K562 (cell line): ENCODE data around the gene ARHGEF12. TPM values are rescaled to one million over a fixed set of nuclear protein-coding genes. Genes with fewer than 3 reads are reported as not detected.

Source experiments
- BRD9 ChIP-seq: fragments of 450-650 bp; IDR thresholded peaks from 2 replicates; pipeline ENCODE4 v1.6.1; 2018; ENCODE audit warnings: low read depth; ENCODE audit not compliant: partially characterized antibody
- CLOCK ChIP-seq: fragments of 250-450 bp; sonication (Bioruptor Pico); IDR thresholded peaks from 2 replicates; pipeline ENCODE4 v1.4.0; 2020; ENCODE audit warnings: mild to moderate bottlenecking, moderate library complexity, borderline replicate concordance
- HLTF ChIP-seq: fragments of 450-650 bp; IDR thresholded peaks from 2 replicates; pipeline ENCODE4 v1.6.1; 2016
- HMGN3 ChIP-seq: IDR thresholded peaks from 2 replicates; pipeline ENCODE4 v1.6.1; 2011; ENCODE audit warnings: borderline replicate concordance, low read depth, mild to moderate bottlenecking, mixed read lengths, low read length; ENCODE audit not compliant: insufficient read length; ENCODE audit errors: extremely low read depth
- L3MBTL2 ChIP-seq: fragments of 450-650 bp; IDR thresholded peaks from 2 replicates; pipeline ENCODE4 v1.6.1; 2016; ENCODE audit warnings: mild to moderate bottlenecking, moderate library complexity
- RBM25 ChIP-seq: fragments of 200-400 bp; formaldehyde crosslinking; IDR thresholded peaks from 2 replicates; pipeline ENCODE4 v1.6.1; 2018; ENCODE audit warnings: low read length, low read depth, moderate library complexity; ENCODE audit not compliant: severe bottlenecking
- TSHZ1 ChIP-seq: fragments of 250-450 bp; sonication (Bioruptor Pico); IDR thresholded peaks from 2 replicates; pipeline ENCODE4 v1.4.0; 2020; ENCODE audit warnings: mild to moderate bottlenecking, moderate library complexity
- XRCC5 ChIP-seq: fragments of 200-400 bp; formaldehyde crosslinking; IDR thresholded peaks from 2 replicates; pipeline ENCODE4 v1.6.1; 2017; ENCODE audit warnings: low read depth, mild to moderate bottlenecking, low read length
- polyA plus RNA-seq, 8 experiments: library from polyadenylated mRNA; depleted of rRNA in 4 of 8; stranded (reverse) in 5 of 8; unstranded in 3 of 8; fragments of >200 nt; fragmentation: Nextera tagmentation in 2 of 8; fragmentation: Illumina TruSeq in 1 of 8; extraction: Ambion mirVana in 2 of 8; extraction: Trizol in 1 of 8; gene quantifications; 2 replicates each; pipeline versions ENCODE4 v1.2.1 to v1.2.3, GENCODE V29; 2011 to 2014; ENCODE audit warnings: inconsistent platforms in 1 of 8, missing spikeins in 1 of 8
- total RNA-seq, 7 experiments: library from RNA; depleted of rRNA in 6 of 7; stranded (reverse); fragments of >200 nt in 6 of 7; fragmentation: Illumina TruSeq in 2 of 7; extraction: Trizol in 2 of 7; gene quantifications; 2 replicates each; pipeline versions ENCODE4 v1.2.1 to v1.2.3, GENCODE V29; 2011 to 2021; ENCODE audit warnings: low replicate concordance in 1 of 7
- TF ChIP-seq, protein P1 (sequence below): fragments of 450-650 bp; IDR thresholded peaks from 2 replicates; pipeline ENCODE4 v1.6.1; 2017; ENCODE audit warnings: antibody characterized with exemption, mild to moderate bottlenecking

The ARHGEF12 gene
- total and polyA plus RNA-seq, 9 of the 15 experiments (the other 6 are each of a cell fraction or from before 2014, with no cell fraction given): 3.5 to 51.7 (median 29.5) TPM

DNA sequence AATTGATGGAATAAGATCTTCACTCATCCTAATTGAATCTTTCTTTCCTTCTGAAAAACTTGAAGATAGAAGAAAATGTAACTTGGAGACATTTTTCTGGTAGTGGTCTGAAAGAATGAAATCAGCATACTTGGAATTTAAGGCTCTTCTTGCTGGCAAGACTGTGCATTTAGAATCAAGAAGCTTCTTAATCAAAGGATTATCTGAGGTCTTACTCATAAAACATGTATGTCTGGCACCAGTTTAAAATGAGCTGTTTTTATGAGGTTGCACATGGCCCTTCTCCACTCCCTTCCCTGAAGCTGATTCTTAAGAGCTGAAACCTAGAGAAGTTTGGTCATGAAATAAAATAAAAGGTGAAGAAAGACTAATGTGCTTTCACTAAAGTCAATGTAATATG lies 77.3 kb downstream of the ARHGEF12 start (continued):
- TF ChIP-seq, protein P1, sequence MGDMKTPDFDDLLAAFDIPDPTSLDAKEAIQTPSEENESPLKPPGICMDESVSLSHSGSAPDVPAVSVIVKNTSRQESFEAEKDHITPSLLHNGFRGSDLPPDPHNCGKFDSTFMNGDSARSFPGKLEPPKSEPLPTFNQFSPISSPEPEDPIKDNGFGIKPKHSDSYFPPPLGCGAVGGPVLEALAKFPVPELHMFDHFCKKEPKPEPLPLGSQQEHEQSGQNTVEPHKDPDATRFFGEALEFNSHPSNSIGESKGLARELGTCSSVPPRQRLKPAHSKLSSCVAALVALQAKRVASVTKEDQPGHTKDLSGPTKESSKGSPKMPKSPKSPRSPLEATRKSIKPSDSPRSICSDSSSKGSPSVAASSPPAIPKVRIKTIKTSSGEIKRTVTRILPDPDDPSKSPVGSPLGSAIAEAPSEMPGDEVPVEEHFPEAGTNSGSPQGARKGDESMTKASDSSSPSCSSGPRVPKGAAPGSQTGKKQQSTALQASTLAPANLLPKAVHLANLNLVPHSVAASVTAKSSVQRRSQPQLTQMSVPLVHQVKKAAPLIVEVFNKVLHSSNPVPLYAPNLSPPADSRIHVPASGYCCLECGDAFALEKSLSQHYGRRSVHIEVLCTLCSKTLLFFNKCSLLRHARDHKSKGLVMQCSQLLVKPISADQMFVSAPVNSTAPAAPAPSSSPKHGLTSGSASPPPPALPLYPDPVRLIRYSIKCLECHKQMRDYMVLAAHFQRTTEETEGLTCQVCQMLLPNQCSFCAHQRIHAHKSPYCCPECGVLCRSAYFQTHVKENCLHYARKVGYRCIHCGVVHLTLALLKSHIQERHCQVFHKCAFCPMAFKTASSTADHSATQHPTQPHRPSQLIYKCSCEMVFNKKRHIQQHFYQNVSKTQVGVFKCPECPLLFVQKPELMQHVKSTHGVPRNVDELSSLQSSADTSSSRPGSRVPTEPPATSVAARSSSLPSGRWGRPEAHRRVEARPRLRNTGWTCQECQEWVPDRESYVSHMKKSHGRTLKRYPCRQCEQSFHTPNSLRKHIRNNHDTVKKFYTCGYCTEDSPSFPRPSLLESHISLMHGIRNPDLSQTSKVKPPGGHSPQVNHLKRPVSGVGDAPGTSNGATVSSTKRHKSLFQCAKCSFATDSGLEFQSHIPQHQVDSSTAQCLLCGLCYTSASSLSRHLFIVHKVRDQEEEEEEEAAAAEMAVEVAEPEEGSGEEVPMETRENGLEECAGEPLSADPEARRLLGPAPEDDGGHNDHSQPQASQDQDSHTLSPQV: no peak
- TF ChIP-seq TSHZ1 (CRISPR knock-in tag) (no peak), BRD9 (no peak), CLOCK (CRISPR knock-in tag) (no peak), RBM25 (no peak), L3MBTL2 (no peak), HLTF (no peak), XRCC5 (no peak), HMGN3 (no peak)
